Neural cell (in vitro differentiated cells): ENCODE measurements around the gene ZDHHC18.

Experiments
- CTCF ChIP-seq: fragments of 450-650 bp; IDR thresholded peaks from 2 replicates; pipeline ENCODE4 v1.5.1; 2014; ENCODE audit warnings: antibody characterized with exemption, mild to moderate bottlenecking, moderate library complexity; ENCODE audit not compliant: poor library complexity, severe bottlenecking
- EP300 ChIP-seq: fragments of 450-650 bp; conservative IDR thresholded peaks from 2 replicates; pipeline ENCODE4 v1.6.1; 2014; ENCODE audit warnings: antibody characterized with exemption, mild to moderate bottlenecking, moderate library complexity; ENCODE audit not compliant: poor library complexity, severe bottlenecking
- EZH2 ChIP-seq: fragments of 200-600, 300-800 bp; shearing (Covaris generic), sonication (generic); IDR thresholded peaks from 2 replicates; pipeline ENCODE4 v1.6.1; 2014; ENCODE audit warnings: antibody characterized with exemption, low read length, borderline replicate concordance, mild to moderate bottlenecking; ENCODE audit not compliant: insufficient read depth, poor library complexity, severe bottlenecking
- POLR2AphosphoS5 ChIP-seq: IDR thresholded peaks from 2 replicates; pipeline ENCODE4 v1.6.1; 2012
- RAD21 ChIP-seq: fragments of 450-650 bp; conservative IDR thresholded peaks from 2 replicates; pipeline ENCODE4 v1.6.1; 2014; ENCODE audit warnings: antibody characterized with exemption, mild to moderate bottlenecking, moderate library complexity
- SMC3 ChIP-seq: fragments of 450-650 bp; conservative IDR thresholded peaks from 2 replicates; pipeline ENCODE4 v1.6.1; 2014; ENCODE audit warnings: antibody characterized with exemption, mild to moderate bottlenecking, moderate library complexity; ENCODE audit not compliant: poor library complexity

DNA sequence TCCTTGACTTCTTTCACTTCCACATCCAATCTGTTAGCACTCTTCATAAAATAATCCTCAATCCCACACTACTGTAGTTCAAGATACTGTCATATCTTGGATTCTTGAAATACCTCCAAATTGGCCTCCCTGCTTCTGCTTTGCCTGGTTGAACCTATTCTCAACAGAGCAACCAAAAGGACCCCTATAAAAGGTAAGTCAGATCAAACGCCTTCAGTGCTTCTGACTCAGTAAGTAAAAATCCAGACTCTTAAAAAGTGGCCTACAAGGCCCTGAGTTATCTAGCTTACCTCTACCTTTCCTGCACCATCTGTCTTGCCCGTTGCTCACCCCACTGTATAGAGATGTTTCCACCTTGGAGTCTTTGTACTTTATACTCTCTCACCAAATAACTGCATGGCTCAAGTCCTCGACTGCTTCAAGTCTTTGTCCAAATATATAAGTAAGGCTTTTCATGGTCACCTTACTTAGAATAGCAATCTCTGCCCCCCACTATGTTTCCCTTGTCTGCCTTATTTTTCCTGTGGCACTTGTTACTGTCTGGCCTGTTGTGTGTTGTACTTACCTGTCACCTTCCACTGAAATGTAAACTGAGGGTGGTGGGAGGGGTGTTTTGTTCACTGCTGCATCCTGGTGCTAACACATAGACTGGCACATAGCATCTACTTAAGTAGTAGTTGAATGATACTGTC is 43.8 kb upstream of the ZDHHC18 start:
- TF ChIP-seq CTCF (no peak), RAD21 (no peak), POLR2AphosphoS5 (no peak), EZH2 (no peak), EP300 (no peak), SMC3 (no peak)
